HL-60/S4 treated with retinoic acid at 250 ng/mL for 4 days and 3 days (cell line): ENCODE results near the gene CACTIN.

ENCODE experiments used
- in situ Hi-C: fragments of 300-500 bp; cut with MboI; formaldehyde crosslinking; loops from 2 replicates; pipeline ENCODE4 v1.7.0; 2022; ENCODE audit warnings: low sequenced_read_pairs

CACTIN gene

GRCh38 chr19:3610745-3611717, 15.6 kb downstream of the CACTIN start:
- in situ Hi-C loops = no loop called here

- in situ Hi-C loops = no loop called here
Measured at GRCh38 chr19:3609779-3610719, 16.5 kb downstream of the CACTIN start.

GRCh38 chr19:3608750-3609322, 17.8 kb downstream of the CACTIN start:
- in situ Hi-C loops = no loop called here

GRCh38 chr19:3608079-3608641, 18.4 kb downstream of the CACTIN start:
- in situ Hi-C loops = no loop called here

GRCh38 chr19:3607303-3608078, 19.1 kb downstream of the CACTIN start:
- in situ Hi-C loops = no loop called here

GRCh38 chr19:3606690-3607289, 19.8 kb downstream of the CACTIN start, which contains the start of gene TBXA2R:
TBXA2R (minus strand) TSS chr19:3606875; CDS start chr19:3600634, 6,241 bp downstream.
- in situ Hi-C loops = no loop called here

GRCh38 chr19:3606174-3606689, 20.4 kb downstream of the CACTIN start:
- in situ Hi-C loops = no loop called here

- in situ Hi-C loops = no loop called here
Measured at GRCh38 chr19:3605770-3606169, 20.8 kb downstream of the CACTIN start.

- in situ Hi-C loops = no loop called here
Measured at GRCh38 chr19:3605361-3605760, 21.2 kb downstream of the CACTIN start.

GRCh38 chr19:3604987-3605343, 21.6 kb downstream of the CACTIN start:
- in situ Hi-C loops = no loop called here

GRCh38 chr19:3604227-3604986, 22.2 kb downstream of the CACTIN start:
- in situ Hi-C loops = no loop called here

GRCh38 chr19:3603121-3603811, 23.3 kb downstream of the CACTIN start:
- in situ Hi-C loops = no loop called here

GRCh38 chr19:3601021-3601420, 25.6 kb downstream of the CACTIN start:
- in situ Hi-C loops = no loop called here

GRCh38 chr19:3599776-3600187, 26.8 kb downstream of the CACTIN start:
- in situ Hi-C loops = no loop called here

GRCh38 chr19:3595521-3596061, 31.0 kb downstream of the CACTIN start:
- in situ Hi-C loops = no loop called here

- in situ Hi-C loops = no loop called here
Measured at GRCh38 chr19:3593156-3593555, 33.4 kb downstream of the CACTIN start.

GRCh38 chr19:3591876-3592613, 34.5 kb downstream of the CACTIN start:
- in situ Hi-C loops = no loop called here
